Measurements from ENCODE around the gene PDHB.

DNA sequence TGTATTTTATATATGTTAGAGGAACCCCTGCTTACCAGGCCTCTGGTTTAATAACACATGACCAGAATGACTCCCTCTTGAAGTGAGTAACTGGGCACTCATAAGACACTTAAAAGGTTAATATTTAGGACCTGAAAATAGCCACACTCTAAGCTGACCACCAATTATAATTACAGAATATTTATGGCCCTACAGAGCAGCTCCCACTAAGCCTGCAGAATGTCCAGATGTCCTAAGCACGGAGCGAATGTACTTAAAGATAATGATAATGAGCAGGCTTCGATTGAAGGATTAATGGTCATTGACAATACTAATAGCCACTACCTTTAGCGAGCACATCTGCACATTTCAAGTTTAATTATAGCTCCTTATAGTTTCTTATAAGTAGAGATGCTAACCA lies 35.5 kb upstream of the PDHB start:
- TF ChIP-seq, protein P1, sequence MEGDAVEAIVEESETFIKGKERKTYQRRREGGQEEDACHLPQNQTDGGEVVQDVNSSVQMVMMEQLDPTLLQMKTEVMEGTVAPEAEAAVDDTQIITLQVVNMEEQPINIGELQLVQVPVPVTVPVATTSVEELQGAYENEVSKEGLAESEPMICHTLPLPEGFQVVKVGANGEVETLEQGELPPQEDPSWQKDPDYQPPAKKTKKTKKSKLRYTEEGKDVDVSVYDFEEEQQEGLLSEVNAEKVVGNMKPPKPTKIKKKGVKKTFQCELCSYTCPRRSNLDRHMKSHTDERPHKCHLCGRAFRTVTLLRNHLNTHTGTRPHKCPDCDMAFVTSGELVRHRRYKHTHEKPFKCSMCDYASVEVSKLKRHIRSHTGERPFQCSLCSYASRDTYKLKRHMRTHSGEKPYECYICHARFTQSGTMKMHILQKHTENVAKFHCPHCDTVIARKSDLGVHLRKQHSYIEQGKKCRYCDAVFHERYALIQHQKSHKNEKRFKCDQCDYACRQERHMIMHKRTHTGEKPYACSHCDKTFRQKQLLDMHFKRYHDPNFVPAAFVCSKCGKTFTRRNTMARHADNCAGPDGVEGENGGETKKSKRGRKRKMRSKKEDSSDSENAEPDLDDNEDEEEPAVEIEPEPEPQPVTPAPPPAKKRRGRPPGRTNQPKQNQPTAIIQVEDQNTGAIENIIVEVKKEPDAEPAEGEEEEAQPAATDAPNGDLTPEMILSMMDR (conservative IDR thresholded peaks at IDR 0.05 in 1 of 2, IDR thresholded peaks at IDR 0.05 in 1 of 2; ENCODE audit: low read depth in 1 of 2, low read length in 2 of 2), result no peak
- no peak for TF ChIP-seq EZH2 (IDR thresholded peaks at IDR 0.05; ENCODE audit: low read length, missing control alignments)
